Measurements from ENCODE around the gene NEK1.
"Not testable (repeated sequence)": the region's sequence is repeated elsewhere in the genome, so short reads cannot be mapped to it uniquely, and the experiment has no call there.

Gene NEK1

DNA sequence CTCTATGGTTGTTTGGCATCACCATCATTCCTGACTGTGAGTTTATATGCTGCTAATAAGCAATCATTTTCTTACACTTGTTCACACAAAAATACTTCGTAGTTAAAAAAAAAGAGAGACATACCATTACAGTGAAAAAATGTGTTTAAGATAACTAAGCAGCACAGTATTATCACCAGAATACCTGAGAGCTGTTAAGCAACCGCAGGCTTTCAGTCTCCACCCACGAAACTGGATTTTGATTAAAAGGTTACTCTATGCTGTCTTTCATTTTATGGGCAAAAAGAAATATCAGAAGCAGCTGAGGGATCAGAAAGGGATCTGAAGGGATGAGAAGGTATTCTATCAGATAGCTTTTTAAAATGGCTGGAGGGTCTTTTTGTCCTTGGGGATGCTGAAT is 148.3 kb downstream of the NEK1 start:
- DNase-seq, result no peak
- in situ Hi-C loops (cut with HindIII; ENCODE audit: low pct_ligation_motif_present, low sequenced_read_pairs), result no loop called here
- no peak overlapping the region for H3K27ac ChIP-seq
- H3K36me3 ChIP-seq (replicated peaks), result no peaks in the 10 kb centered on the region
- no peaks in the 10 kb centered on the region for H3K27me3 ChIP-seq (replicated peaks)
- H3K4me3 ChIP-seq (ENCODE audit: low read depth, low read length), result no peak overlapping the region
- TF ChIP-seq, protein P1, sequence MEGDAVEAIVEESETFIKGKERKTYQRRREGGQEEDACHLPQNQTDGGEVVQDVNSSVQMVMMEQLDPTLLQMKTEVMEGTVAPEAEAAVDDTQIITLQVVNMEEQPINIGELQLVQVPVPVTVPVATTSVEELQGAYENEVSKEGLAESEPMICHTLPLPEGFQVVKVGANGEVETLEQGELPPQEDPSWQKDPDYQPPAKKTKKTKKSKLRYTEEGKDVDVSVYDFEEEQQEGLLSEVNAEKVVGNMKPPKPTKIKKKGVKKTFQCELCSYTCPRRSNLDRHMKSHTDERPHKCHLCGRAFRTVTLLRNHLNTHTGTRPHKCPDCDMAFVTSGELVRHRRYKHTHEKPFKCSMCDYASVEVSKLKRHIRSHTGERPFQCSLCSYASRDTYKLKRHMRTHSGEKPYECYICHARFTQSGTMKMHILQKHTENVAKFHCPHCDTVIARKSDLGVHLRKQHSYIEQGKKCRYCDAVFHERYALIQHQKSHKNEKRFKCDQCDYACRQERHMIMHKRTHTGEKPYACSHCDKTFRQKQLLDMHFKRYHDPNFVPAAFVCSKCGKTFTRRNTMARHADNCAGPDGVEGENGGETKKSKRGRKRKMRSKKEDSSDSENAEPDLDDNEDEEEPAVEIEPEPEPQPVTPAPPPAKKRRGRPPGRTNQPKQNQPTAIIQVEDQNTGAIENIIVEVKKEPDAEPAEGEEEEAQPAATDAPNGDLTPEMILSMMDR (IDR thresholded peaks at IDR 0.05; ENCODE audit: low read depth, low read length, missing control alignments), result no peak

DNA sequence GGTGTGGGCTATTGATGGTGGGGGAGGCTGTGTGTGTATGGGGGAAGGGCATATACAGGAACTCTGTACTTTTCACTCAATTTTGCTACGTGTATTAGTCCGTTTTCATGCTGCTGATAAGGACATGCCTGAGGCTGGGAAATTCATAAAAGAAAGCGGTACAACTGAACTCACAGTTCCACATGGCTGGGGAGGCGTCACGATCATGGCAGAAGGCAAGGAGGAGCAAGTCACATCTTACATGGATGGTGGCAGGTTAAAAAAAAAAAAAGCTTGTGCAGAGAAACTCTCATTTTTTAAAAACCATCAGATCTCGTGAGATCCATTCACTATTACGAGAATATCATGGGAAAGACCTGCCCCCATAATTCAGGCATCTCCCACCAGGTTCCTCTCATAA is 152.3 kb downstream of the NEK1 start:
- Histone ChIP-seq H3K36me3 (replicated peaks) (no peaks in the 10 kb centered on the region), H3K4me3 (ENCODE audit: low read depth, low read length) (no peak overlapping the region), H3K27me3 (replicated peaks) (no peaks in the 10 kb centered on the region), H3K27ac (no peak overlapping the region)
- TF ChIP-seq, protein P1 (IDR thresholded peaks at IDR 0.05; ENCODE audit: low read depth, low read length, missing control alignments), result no peak
- no peak for DNase-seq
- in situ Hi-C loops (cut with HindIII; ENCODE audit: low pct_ligation_motif_present, low sequenced_read_pairs), result no loop called here

GRCh38 chr4:169458575-169458974 is 153.8 kb downstream of the NEK1 start:
- in situ Hi-C loops (cut with HindIII; ENCODE audit: low pct_ligation_motif_present, low sequenced_read_pairs), result no loop called here
- TF ChIP-seq, protein P1 (IDR thresholded peaks at IDR 0.05; ENCODE audit: low read depth, low read length, missing control alignments), result no peak
- DNase-seq, result no peak
- H3K27me3 ChIP-seq (replicated peaks), result no peaks in the 10 kb centered on the region
- H3K4me3 ChIP-seq (ENCODE audit: low read depth, low read length), result no peak overlapping the region
- no peak overlapping the region for H3K27ac ChIP-seq
- no peaks in the 10 kb centered on the region for H3K36me3 ChIP-seq (replicated peaks)

DNA sequence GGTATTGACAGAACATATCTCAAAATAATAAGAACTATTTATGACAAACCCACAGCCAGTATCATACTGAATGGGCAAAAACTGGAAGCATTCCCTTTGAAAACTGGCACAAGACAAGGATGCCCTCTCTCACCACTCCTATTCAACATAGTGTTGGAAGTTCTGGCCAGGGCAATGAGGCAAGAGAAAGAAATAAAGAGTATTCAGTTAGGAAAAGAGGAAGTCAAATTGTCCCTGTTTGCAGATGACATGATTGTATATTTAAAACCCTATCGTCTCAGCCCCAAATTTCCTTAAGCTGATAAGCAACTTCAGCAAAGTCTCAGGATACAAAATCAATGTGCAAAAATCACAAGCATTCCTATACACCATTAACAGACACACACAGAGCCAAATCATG is 159.7 kb downstream of the NEK1 start:
- H3K27me3 ChIP-seq (replicated peaks); H3K27ac ChIP-seq; in situ Hi-C loops (cut with HindIII; ENCODE audit: low pct_ligation_motif_present, low sequenced_read_pairs): not testable (repeated sequence)

DNA sequence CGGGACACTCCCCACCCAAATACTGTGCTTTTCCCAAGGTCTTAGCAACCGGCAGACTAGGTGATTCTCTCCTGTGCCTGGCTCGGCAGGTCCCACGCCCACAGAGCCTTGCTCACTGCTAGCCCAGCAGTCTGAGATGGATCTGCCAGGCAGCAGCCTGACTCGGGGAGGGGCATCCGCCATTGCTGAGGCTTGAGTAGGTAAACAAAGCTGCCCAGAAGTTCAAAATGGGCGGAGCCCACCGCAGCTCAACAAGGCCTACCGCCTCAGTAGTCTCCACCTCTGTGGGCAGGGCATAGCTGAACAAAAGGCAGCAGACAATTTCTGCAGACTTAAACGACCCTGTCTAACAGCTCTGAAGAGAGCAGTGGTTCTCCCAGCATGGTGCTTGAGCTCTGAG is 163.4 kb downstream of the NEK1 start:
- H3K4me3 ChIP-seq (ENCODE audit: low read depth, low read length); DNase-seq; H3K36me3 ChIP-seq (replicated peaks); H3K27me3 ChIP-seq (replicated peaks); H3K27ac ChIP-seq; in situ Hi-C loops (cut with HindIII; ENCODE audit: low pct_ligation_motif_present, low sequenced_read_pairs): not testable (repeated sequence)

More for the DNA sequence above, 159.7 kb downstream of the NEK1 start:
- DNase-seq; H3K36me3 ChIP-seq (replicated peaks); H3K4me3 ChIP-seq (ENCODE audit: low read depth, low read length): not testable (repeated sequence)

DNA sequence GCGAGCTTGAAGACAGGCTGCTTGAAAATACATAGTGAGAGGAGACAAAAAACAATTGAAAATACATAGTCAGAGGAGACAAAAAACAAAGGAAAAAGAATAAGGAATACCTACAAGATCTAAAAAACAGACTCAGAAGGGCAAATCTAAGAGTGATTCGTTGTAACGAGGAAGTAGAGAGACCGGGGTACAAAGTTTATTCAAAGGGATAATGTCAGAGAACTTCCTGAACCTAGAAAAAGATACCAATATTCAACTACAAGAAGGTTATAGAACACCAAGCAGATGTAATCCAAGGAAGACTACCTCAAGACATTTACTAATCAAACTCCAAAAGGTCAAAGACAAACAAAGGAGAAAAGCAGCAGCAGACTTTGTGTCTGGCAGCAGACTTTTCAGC is 165.6 kb downstream of the NEK1 start:
- in situ Hi-C loops (cut with HindIII; ENCODE audit: low pct_ligation_motif_present, low sequenced_read_pairs), result no loop called here
- Histone ChIP-seq H3K4me3 (ENCODE audit: low read depth, low read length) (no peak overlapping the region), H3K36me3 (replicated peaks) (no peaks in the 10 kb centered on the region), H3K27ac (no peak overlapping the region), H3K27me3 (replicated peaks) (no peaks in the 10 kb centered on the region)
- TF ChIP-seq, protein P1 (IDR thresholded peaks at IDR 0.05; ENCODE audit: low read depth, low read length, missing control alignments), result no peak
- DNase-seq, result no peak

DNA sequence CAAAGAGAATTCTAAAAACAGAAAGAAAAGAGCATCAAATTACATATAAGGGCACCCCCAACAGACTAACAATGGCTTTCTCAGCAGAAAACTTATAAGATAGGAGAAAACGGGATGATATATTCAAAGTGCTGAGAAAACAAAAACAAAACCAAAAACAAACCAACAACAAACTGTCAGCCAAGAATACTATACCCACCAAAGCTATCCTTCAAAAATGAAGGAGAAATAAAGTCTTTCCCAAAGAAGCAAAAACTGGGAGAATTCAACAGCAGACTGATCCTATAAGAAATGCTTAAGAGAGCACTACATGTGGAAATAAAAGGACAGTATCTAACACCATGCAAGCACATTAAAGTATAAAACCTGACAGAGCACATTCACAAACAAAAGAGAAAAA is 168.6 kb downstream of the NEK1 start:
- Histone ChIP-seq H3K27ac (no peak overlapping the region), H3K4me3 (ENCODE audit: low read depth, low read length) (no peak overlapping the region), H3K27me3 (replicated peaks) (no peaks in the 10 kb centered on the region), H3K36me3 (replicated peaks) (no peaks in the 10 kb centered on the region)
- TF ChIP-seq, protein P1 (IDR thresholded peaks at IDR 0.05; ENCODE audit: low read depth, low read length, missing control alignments), result no peak
- no peak for DNase-seq
- in situ Hi-C loops (cut with HindIII; ENCODE audit: low pct_ligation_motif_present, low sequenced_read_pairs), result no loop called here

Measured in brain microvascular endothelial cell (primary cell).